Measurements from ENCODE around the gene HK2. TPM values are rescaled to one million over a fixed set of nuclear protein-coding genes. Genes with fewer than 3 reads are reported as not detected.
A peak's percentile ranks its signal among the peaks of the same experiment; 100 is the strongest.

Gene HK2
- total RNA-seq, 1 experiment from 2014 or later: 0.09 TPM

DNA sequence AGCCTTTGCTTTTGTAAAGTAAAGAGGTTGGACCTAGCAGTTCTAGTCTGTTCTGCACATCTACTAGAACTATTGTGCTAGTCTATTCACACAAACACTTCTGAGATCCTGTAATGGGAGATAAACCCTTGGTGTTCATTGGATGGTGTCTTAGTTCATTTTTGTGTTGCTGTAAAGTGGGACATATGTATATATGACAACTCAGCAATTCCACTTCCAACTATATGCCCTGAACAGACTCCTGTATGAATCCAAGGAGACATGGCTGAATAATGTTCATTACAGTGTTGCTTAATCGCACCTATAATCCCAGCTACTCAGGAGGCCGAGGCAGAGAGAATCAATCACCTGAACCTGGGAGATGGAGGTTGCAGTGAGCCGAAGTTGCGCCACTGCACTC is 23.3 kb downstream of the HK2 start:
- DNase-seq (ENCODE audit: low spot score): no peak

DNA sequence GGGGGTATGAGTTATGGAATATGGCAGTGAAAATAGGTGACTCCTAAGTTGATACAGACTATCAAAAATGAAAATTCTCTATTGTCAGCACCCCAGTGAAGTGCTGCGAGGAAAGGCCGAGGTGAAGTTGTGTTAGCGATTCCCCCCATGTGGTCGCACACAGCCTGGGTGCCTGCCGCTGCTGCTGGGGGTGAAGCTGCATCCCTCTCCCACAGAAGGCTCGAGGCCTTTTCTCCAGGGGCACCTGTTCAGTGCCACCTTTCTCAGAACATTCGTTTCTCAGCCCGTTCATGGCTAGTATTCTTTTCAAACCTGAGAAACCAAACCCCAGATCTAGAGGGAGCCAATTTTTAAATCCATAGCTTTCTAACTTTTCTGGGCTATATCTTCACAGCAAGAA is 23.8 kb downstream of the HK2 start:
- no peak for DNase-seq (ENCODE audit: low spot score)

DNA sequence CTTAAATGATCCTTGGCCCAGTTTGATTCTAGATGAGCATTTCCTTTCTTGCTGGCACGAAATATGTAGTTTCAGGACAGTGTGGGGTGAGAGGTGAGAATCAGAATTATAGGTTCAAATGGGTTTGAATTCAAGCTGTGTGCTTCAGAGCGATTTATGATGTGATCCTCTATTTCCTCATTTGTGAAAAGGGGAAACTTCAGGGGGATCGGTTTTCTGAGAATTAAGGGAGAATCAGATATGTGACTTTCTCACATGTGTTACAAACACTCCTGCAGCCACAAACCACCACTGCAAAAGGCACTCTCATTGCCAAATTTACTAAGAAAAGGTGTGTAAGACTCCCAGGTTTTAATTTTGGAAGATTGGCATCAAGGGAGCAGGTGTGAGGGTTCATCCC is 24.4 kb downstream of the HK2 start:
- no peak for DNase-seq (ENCODE audit: low spot score)

DNA sequence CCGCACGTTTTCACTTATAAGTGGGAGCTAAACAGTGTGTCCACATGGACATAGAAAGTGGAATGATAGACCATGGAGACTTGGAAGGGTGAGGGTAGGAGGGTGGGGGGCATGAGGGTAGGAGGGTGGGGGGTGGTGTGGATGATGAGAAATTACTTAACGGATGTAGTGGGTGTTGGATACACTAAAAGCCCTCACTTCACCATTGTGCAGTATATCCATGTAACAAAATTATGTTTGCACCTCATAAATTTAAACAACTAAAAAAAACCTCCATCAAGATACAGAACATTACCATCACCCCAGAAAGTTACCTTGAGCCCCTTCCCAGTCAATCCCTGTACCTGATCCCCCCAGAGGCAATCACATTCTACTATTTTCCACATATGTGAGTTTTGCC is 26.2 kb downstream of the HK2 start:
- no peak for DNase-seq (ENCODE audit: low spot score)

DNA sequence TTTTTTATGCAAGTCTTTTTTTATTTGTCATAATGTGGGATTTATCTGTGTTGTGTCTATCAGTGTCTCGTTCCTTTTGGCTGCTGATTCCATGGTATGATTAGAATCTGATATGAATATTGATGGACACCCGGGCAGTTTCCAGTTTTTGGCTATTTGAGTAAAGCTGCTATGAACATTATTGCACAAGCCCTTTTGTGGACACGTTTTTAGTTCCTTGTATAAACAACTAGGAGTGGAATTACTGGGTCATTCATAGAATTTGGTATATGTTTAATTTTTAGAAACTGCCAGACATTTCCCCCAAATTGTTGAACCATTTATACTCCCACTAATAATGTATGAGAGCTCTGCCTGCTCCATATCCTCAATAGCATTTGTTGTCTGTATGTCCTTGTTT is 26.6 kb downstream of the HK2 start:
- DNase-seq (ENCODE audit: low spot score): no peak

DNA sequence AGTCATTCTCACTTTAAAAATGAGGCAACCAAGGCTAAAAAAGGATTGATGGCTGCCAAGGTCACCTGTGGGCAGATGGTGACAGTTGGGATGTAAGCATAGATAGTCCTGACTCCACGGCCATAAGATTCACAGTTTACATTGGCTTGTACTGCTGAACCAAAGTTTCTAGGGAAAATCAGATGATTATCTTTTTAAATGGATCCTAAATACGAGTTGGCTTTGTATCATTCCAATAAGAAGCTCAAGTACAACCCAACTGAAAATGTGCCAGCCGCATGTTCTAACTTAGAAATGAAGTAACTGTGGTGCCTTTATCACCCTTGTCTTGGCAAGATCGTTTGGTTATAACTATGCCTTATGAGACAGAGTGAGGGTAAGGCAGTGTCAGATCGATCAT is 27.6 kb downstream of the HK2 start:
- DNase-seq (ENCODE audit: low spot score): no peak

DNA sequence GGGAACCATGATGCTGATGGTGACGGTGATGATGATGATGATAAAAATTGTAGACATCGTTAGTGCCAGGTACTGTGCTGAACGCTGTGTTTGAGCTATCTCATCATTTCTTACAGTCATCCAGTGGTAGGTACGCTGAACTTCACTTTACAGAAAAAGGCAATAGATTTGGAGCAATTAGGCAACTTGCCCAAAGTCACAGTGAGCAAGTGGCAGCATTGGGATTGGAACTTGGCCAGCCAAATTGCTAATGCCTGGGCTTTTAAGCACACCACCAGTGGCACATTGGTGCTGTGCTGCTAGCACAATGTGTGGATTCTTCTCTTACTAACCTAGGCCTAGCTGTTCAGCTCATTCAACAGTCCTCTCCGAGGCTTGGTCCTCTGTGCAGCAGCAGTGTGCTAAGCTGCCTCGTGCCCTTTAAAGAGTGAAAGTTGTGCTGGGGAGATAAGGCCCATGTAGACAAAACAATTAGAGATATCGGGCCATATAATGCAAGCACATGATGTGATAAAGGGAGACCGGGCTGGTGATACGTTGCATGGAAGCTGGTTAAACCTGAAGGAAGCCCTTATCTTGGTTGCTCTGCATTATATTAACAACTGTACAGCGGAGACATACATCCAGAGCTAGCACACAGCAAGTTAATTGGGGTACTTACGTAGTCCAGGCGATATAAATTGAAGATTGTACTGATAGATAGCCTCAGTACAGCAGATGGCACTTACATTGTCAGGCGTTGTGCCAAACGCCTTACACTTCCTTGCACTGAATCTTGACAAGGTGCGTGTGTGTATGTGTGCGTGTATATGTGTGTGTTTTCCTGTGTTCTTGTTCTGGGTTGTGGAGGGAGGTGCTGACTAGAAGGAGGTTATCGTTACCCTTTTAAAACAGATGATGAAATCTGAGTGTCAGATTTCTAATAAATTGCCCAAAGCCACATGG is 28.4 kb downstream of the HK2 start:
- no peak for DNase-seq (ENCODE audit: low spot score)

- DNase-seq (ENCODE audit: low spot score): no peak
Observed at GRCh38 chr2:74863802-74864248, 29.9 kb downstream of the HK2 start.

GRCh38 chr2:74864728-74865722 is 31.1 kb downstream of the HK2 start:
- peak; percentile 43 for DNase-seq (ENCODE audit: low spot score)

- peak; percentile 42 for DNase-seq (ENCODE audit: low spot score)
Observed at GRCh38 chr2:74865770-74866674, 32.1 kb downstream of the HK2 start.

DNA sequence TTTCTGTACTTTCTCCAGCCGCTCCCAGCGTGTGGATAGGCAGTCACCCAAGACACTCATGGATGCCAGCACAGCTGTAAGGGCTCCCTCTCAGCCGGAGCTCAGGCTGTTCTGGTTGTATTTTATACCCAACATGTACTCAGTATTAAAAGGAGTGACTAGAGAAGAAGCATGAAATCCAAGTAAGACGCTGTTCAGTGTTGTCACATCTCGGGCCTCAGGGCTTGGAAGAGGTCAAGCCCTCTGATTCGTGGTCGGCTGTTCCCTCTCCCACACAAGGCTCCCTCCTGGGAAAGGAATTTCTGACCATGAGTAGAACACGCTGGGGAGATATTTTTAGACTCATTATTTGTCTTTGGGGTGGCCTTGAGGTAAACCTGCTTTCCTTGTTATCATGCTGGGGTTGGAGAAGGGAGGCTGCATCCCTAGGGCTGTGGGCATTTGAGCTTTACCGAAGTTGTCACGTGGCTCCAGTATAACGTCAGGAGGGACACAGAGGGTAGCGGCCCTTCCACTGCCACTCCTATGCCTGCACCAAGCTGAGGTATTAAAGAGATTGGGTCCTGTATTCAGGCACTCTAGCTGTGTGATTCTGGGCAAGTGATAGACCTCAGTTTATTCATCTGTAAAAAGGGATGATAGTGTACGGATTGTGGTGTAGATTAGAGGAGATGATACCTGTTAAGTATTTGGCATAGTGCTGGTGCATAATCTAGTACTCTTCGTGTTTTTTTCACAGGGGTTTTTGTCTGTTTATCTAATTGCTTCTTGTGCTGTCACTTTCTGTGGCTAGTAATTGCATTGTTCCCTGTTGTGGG is 34.1 kb downstream of the HK2 start:
- DNase-seq (ENCODE audit: low spot score): peak; percentile 94

DNA sequence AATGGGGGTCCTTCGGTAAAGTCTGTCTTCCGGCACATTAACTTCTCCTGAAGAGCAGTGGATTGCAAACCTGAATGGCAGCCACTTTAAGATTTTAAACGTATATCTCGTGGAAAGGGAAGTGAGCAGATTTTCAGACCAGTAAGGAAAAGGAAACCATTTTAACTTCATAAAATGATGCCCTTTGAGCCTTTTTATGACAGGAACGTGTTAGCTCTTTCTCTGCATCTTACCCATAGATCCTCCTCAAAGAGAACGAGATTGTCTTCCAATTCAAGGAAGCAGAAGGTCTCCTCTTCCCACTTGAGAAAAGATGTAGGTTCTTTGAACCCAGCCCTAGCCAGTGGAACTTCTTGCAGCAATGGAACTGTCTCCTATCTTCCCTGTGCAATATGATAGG is 35.6 kb downstream of the HK2 start:
- no peak for DNase-seq (ENCODE audit: low spot score)

DNA sequence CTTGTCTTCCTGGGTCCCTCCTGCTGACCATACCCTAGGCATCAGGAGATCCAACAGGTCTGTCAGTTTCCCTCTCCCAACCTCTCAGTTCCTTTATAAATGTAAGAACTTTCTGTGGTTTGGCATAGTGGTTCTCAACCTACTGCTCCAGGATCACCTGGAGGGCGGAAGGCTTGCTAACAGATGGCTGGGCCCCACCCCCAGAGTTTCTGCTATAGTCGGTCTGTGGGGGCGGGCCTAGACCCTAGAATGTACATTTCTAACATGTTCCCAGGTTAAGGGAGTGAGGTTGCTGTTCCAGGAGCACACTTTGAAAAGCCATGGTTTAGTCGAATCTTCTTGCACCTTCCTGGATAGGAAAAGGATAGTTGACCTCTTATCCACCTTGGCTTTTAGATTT is 37.0 kb downstream of the HK2 start:
- no peak for DNase-seq (ENCODE audit: low spot score)

GRCh38 chr2:74871414-74871813 is 37.5 kb downstream of the HK2 start:
- no peak for DNase-seq (ENCODE audit: low spot score)

DNA sequence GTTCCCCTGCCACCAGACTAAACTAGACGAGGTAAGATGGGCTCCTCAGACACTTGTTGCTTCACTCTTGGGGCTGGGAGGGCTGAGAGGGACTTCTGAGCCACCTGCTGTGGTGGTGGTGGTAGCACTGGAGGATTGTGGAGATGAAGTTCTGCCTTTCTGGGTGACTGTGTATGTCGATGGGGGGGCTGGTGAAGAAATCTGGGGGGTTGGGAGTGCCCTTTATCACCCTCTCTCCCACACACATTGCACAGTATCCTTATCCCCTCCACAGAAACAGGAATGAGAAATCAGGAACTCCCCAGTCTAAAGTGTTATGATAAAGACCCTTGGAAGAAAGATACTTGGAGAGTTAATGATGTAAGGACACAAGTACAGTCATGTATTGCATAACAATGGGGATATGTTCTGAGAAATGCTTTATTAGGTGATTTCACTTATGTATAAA is 38.5 kb downstream of the HK2 start:
- DNase-seq (ENCODE audit: low spot score): no peak

DNA sequence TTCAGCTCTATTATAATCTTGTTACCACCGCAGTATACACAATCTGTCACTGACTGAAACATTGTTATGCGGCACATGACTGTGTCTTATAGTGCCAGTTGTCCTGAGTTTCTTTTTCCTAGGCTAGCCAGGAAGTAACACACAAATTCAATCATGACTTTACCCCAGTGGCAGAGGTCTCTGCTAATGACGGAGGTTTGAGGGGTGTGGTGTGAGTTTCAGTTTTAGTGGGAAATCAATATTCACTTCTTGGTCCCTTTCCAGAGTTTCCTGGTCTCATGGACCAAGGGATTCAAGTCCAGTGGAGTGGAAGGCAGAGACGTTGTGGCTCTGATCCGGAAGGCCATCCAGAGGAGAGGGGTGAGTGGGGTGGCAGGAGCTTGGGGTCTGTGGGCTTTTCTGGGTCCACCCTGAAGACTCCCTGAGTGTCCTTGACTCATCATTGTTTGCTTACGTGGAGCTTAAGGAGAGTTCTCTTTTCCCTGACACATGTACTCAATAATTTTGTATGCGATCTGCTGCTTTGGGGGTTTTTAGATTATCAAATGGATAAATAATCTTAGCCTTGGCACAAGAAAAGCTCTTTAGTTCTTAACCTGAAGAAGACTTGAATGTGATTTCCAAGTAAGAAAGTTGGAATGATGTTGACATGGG is 39.2 kb downstream of the HK2 start:
- no peak for DNase-seq (ENCODE audit: low spot score)

- DNase-seq (ENCODE audit: low spot score): no peak
Observed at GRCh38 chr2:74873678-74874640, 40.0 kb downstream of the HK2 start.

GRCh38 chr2:74876081-74876886 is 42.4 kb downstream of the HK2 start:
- DNase-seq (ENCODE audit: low spot score): peak; percentile 73
